ENCODE results near the gene AEBP2. TPM values are rescaled to one million over a fixed set of nuclear protein-coding genes. Genes with fewer than 3 reads are reported as not detected.

The AEBP2 gene
- total and polyA plus RNA-seq, 2 of the 13 experiments (the other 11 are each of a cell fraction or from before 2014, with no cell fraction given): 9.2 to 17.9 TPM

DNA sequence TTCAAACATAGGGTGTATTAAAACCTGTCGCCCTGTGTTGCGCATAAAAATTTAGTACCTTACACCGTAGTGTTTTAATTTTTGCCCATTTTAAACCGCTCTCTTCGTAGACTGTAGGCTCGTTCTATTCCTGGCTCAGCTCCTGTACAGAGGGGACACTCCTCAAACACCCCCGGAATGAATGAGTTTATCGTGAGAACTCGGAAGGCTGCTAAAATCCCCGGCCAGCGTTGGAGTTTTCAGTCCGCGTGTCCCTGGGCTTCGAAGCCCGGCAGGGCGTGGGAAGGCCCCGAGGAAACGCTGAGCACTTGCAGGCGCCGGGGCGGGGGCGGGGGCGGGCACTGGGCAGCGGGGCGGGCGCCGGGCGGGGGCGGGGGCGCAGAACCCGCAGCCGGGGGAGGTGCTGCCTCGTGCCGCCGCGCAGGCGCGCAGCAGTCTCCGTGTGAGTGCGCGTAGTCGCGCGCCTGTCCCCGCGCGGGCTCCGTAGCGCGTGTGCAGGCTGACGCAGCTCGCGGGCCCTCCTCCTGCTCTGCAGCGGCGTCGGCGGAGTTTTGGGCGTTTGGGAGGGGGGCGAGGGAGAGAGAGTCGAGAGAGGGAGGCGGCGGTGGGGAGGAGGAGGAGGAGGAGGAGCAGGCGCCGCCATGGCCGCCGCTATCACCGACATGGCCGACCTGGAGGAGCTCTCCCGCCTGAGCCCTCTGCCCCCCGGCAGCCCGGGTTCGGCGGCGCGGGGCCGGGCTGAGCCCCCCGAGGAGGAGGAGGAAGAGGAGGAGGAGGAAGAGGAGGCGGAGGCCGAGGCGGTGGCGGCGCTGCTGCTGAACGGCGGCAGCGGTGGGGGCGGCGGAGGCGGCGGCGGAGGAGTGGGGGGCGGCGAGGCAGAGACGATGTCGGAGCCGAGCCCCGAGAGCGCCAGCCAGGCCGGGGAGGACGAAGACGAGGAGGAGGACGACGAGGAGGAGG is at the start of gene AEBP2 (continued):
- TF ChIP-seq NRL (CRISPR knock-in tag; IDR thresholded peaks at IDR 0.05; ENCODE audit: borderline replicate concordance) (0 out of 2 replicates have a peak, but pooled peaks have one; percentile 5), TSC22D2 (CRISPR knock-in tag; IDR thresholded peaks at IDR 0.05; ENCODE audit: borderline replicate concordance) (peak; percentile 24; the same call in 1 of the 2 replicates), GLI4 (CRISPR knock-in tag; IDR thresholded peaks at IDR 0.05; ENCODE audit: borderline replicate concordance) (no peak), NFKB2 (CRISPR knock-in tag; IDR thresholded peaks at IDR 0.05; ENCODE audit: borderline replicate concordance) (peak; percentile 83; the same call in 1 of the 2 replicates), ZNF3 (CRISPR knock-in tag; IDR thresholded peaks at IDR 0.05) (no peak), ZNF644 (CRISPR knock-in tag; IDR thresholded peaks at IDR 0.05; ENCODE audit: low read depth) (no peak), FOXK1 (CRISPR knock-in tag; IDR thresholded peaks at IDR 0.05; ENCODE audit: borderline replicate concordance, low read depth) (no peak; the same call in 1 of the 2 replicates), ZNF317 (CRISPR knock-in tag; IDR thresholded peaks at IDR 0.05) (peak; percentile 71), ZNF616 (CRISPR knock-in tag; IDR thresholded peaks at IDR 0.05; ENCODE audit: low read depth) (peak; percentile 72; the same call in 1 of the 2 replicates), PLRG1 (conservative IDR thresholded peaks at IDR 0.05) (no peak), ZNF260 (CRISPR knock-in tag; IDR thresholded peaks at IDR 0.05; ENCODE audit: borderline replicate concordance, low read depth) (no peak), ZFP82 (CRISPR knock-in tag; IDR thresholded peaks at IDR 0.05; ENCODE audit: borderline replicate concordance) (no peak; the same call in 1 of the 2 replicates), ZNF331 (CRISPR knock-in tag; IDR thresholded peaks at IDR 0.05) (peak; percentile 54; the same call in 1 of the 2 replicates)
- TF ChIP-seq, protein P1, sequence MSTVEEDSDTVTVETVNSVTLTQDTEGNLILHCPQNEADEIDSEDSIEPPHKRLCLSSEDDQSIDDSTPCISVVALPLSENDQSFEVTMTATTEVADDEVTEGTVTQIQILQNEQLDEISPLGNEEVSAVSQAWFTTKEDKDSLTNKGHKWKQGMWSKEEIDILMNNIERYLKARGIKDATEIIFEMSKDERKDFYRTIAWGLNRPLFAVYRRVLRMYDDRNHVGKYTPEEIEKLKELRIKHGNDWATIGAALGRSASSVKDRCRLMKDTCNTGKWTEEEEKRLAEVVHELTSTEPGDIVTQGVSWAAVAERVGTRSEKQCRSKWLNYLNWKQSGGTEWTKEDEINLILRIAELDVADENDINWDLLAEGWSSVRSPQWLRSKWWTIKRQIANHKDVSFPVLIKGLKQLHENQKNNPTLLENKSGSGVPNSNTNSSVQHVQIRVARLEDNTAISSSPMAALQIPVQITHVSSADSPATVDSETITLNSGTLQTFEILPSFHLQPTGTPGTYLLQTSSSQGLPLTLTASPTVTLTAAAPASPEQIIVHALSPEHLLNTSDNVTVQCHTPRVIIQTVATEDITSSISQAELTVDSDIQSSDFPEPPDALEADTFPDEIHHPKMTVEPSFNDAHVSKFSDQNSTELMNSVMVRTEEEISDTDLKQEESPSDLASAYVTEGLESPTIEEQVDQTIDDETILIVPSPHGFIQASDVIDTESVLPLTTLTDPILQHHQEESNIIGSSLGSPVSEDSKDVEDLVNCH (CRISPR knock-in tag; IDR thresholded peaks at IDR 0.05): no peak
- TF ChIP-seq, protein P2, sequence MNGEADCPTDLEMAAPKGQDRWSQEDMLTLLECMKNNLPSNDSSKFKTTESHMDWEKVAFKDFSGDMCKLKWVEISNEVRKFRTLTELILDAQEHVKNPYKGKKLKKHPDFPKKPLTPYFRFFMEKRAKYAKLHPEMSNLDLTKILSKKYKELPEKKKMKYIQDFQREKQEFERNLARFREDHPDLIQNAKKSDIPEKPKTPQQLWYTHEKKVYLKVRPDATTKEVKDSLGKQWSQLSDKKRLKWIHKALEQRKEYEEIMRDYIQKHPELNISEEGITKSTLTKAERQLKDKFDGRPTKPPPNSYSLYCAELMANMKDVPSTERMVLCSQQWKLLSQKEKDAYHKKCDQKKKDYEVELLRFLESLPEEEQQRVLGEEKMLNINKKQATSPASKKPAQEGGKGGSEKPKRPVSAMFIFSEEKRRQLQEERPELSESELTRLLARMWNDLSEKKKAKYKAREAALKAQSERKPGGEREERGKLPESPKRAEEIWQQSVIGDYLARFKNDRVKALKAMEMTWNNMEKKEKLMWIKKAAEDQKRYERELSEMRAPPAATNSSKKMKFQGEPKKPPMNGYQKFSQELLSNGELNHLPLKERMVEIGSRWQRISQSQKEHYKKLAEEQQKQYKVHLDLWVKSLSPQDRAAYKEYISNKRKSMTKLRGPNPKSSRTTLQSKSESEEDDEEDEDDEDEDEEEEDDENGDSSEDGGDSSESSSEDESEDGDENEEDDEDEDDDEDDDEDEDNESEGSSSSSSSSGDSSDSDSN (CRISPR knock-in tag; IDR thresholded peaks at IDR 0.05): peak; percentile 50; the same call in 1 of the 2 replicates
- TF ChIP-seq, protein P3, sequence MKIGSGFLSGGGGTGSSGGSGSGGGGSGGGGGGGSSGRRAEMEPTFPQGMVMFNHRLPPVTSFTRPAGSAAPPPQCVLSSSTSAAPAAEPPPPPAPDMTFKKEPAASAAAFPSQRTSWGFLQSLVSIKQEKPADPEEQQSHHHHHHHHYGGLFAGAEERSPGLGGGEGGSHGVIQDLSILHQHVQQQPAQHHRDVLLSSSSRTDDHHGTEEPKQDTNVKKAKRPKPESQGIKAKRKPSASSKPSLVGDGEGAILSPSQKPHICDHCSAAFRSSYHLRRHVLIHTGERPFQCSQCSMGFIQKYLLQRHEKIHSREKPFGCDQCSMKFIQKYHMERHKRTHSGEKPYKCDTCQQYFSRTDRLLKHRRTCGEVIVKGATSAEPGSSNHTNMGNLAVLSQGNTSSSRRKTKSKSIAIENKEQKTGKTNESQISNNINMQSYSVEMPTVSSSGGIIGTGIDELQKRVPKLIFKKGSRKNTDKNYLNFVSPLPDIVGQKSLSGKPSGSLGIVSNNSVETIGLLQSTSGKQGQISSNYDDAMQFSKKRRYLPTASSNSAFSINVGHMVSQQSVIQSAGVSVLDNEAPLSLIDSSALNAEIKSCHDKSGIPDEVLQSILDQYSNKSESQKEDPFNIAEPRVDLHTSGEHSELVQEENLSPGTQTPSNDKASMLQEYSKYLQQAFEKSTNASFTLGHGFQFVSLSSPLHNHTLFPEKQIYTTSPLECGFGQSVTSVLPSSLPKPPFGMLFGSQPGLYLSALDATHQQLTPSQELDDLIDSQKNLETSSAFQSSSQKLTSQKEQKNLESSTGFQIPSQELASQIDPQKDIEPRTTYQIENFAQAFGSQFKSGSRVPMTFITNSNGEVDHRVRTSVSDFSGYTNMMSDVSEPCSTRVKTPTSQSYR (CRISPR knock-in tag; IDR thresholded peaks at IDR 0.05; ENCODE audit: borderline replicate concordance): no peak; the same call in none of the 2 replicates
- TF ChIP-seq, protein P4, sequence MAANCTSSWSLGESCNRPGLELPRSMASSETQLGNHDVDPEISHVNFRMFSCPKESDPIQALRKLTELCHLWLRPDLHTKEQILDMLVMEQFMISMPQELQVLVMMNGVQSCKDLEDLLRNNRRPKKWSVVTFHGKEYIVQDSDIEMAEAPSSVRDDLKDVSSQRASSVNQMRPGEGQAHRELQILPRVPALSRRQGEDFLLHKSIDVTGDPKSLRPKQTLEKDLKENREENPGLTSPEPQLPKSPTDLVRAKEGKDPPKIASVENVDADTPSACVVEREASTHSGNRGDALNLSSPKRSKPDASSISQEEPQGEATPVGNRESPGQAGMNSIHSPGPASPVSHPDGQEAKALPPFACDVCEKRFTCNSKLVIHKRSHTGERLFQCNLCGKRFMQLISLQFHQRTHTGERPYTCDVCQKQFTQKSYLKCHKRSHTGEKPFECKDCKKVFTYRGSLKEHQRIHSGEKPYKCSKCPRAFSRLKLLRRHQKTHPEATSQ (CRISPR knock-in tag; IDR thresholded peaks at IDR 0.05; ENCODE audit: borderline replicate concordance): peak; percentile 66; the same call in 1 of the 2 replicates
